ENCODE data around the gene TAF5L.

Gene TAF5L

DNA sequence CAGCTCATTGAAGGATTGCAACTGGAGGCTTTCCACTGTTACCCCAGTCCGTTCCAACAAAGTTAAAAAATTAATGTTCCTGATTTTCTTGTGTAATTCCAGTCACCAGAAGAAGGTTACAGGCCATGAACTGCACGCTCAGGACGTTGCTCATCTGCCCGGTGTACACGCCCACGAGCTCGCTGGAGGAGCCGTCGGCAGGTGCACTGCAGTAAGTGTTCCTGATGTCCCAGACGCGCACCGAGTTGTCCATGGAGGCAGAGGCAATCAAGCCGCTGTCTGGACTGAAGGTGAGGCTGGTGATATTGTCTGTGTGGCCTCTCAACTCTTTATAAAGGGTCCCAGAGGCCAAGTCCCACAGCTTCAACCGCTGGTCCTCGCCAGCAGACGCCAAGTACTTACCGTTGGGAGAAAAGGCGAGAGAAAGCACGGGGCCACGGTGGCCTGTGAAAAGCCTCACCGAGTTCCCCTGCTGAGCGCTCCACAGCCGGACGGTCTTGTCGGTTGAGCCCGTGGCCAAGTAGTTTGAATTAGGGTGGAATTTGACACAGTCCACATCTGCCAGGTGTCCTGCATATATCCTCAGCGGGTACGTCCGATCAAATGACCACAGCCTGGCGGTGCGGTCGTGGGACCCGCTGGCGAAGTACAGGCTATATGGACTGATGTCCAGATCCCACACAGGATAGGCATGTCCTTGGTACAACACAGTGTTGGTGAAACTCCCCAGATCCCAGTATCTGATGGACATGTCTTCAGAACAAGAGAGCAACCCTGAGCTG, 31.5 kb downstream of the TAF5L start:
- H3K27ac Mint-ChIP-seq: no peak overlapping the region
- peaks cover 5% of the 10 kb centered on the region for H3K4me1 Mint-ChIP-seq
- no peaks in the 10 kb centered on the region for H3K27me3 Mint-ChIP-seq (ENCODE audit: low read depth)
- H3K9me3 Mint-ChIP-seq: no peaks in the 10 kb centered on the region
- TF ChIP-seq, protein P1, sequence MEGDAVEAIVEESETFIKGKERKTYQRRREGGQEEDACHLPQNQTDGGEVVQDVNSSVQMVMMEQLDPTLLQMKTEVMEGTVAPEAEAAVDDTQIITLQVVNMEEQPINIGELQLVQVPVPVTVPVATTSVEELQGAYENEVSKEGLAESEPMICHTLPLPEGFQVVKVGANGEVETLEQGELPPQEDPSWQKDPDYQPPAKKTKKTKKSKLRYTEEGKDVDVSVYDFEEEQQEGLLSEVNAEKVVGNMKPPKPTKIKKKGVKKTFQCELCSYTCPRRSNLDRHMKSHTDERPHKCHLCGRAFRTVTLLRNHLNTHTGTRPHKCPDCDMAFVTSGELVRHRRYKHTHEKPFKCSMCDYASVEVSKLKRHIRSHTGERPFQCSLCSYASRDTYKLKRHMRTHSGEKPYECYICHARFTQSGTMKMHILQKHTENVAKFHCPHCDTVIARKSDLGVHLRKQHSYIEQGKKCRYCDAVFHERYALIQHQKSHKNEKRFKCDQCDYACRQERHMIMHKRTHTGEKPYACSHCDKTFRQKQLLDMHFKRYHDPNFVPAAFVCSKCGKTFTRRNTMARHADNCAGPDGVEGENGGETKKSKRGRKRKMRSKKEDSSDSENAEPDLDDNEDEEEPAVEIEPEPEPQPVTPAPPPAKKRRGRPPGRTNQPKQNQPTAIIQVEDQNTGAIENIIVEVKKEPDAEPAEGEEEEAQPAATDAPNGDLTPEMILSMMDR (IDR thresholded peaks at IDR 0.05; ENCODE audit: unreplicated experiment in 3 of 3): no peak
- peaks cover 40% of the 10 kb centered on the region for H3K36me3 Mint-ChIP-seq (ENCODE audit: low read depth)
- no peak overlapping the region for H3K4me3 Mint-ChIP-seq

DNA sequence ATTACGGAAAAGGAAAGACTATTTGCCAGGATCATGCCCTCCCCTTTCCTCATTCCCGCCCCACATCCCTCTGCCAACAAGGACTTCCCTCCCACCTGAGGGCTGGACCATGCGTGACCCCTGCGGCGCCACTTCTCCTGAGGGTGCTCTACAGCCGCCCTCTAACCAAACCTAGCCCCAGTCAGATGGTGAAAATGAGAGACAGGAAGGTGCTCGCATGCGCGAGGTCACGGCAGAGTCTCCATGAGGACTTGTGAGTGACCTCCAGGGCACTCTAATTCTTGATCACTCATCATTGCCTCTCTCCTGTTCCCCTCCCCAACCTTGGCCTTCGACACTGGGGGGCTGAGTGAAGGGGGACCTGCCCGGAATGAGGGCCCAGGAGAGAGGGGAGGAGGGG, 32.1 kb downstream of the TAF5L start:
- TF ChIP-seq, protein P1 (IDR thresholded peaks at IDR 0.05; ENCODE audit: unreplicated experiment in 3 of 3): no peak
- Mint-ChIP-seq H3K27ac (no peak overlapping the region), H3K27me3 (ENCODE audit: low read depth) (no peaks in the 10 kb centered on the region), H3K9me3 (no peaks in the 10 kb centered on the region), H3K4me1 (peaks cover 5% of the 10 kb centered on the region), H3K36me3 (ENCODE audit: low read depth) (peaks cover 38% of the 10 kb centered on the region), H3K4me3 (no peak overlapping the region)

DNA sequence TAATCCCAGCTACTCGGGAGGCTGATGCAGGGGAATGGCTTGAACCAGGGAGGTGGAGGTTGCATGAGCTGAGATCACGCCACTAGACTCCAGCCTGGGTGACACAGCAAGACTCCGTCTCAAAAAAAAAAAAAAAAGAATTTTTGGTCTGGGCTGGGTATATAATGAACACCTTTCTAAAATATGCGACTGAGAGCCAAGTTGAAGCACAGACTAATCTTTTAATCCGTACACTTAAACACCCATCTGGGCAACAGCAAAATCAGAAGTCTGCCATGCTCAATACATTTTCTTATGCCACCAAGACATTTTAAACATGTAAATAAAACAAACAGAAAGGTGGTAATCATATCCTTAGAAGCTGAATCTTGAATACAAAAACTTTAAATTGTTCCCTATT, 35.8 kb downstream of the TAF5L start:
- TF ChIP-seq, protein P1 (IDR thresholded peaks at IDR 0.05; ENCODE audit: unreplicated experiment in 3 of 3): no peak
- Mint-ChIP-seq H3K4me1 (no peaks in the 10 kb centered on the region), H3K9me3 (no peaks in the 10 kb centered on the region), H3K4me3 (no peak overlapping the region), H3K36me3 (ENCODE audit: low read depth) (peaks cover 23% of the 10 kb centered on the region), H3K27me3 (ENCODE audit: low read depth) (no peaks in the 10 kb centered on the region), H3K27ac (no peak overlapping the region)

DNA sequence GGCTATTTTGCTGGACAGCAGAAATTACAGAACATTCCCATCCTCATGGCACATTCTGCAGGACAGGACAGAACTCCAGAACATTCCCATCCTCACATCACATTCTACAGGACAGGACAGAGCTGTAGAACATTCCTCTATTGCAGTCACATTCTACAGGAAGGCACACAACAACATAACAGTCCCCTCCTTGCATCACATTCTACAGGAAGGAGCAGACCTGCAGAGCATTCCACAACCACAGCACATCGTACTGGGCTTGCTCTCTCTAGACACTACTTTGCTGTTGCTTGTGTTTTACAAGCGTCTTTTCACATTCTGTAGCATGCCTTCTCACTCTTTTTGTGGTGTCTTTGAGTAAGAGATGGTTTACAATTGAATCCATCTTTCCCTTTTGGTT, 40.6 kb downstream of the TAF5L start:
- Mint-ChIP-seq H3K27me3 (ENCODE audit: low read depth) (no peaks in the 10 kb centered on the region), H3K27ac (no peak overlapping the region), H3K36me3 (ENCODE audit: low read depth) (no peaks in the 10 kb centered on the region), H3K4me1 (peaks cover 16% of the 10 kb centered on the region), H3K9me3 (no peaks in the 10 kb centered on the region), H3K4me3 (no peak overlapping the region)
- TF ChIP-seq, protein P1 (IDR thresholded peaks at IDR 0.05; ENCODE audit: unreplicated experiment in 3 of 3): no peak

DNA sequence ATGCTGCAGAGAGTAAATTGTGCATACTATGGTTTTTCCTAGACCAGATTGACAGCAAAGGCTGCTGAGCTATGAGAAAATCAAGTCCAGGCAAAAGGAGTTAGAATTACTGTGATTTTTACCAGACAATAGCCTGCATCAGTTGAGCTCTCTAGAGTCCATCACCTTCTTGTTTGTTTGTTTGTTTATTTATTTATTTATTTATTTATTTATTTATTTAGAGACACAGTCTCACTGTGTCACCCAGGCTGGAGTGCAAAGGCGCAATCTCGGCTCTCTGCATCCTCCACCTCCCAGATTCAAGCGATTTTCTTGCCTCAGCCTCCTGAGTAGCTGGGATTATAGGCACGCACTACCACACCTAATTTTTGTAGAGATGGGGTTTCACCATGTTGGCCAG, 43.2 kb downstream of the TAF5L start:
- Mint-ChIP-seq H3K36me3 (ENCODE audit: low read depth) (no peaks in the 10 kb centered on the region), H3K27me3 (ENCODE audit: low read depth) (no peaks in the 10 kb centered on the region), H3K9me3 (no peaks in the 10 kb centered on the region), H3K27ac (peak overlapping the region; percentile 68 to 85 (median 72)), H3K4me1 (peaks cover 31% of the 10 kb centered on the region), H3K4me3 (peak overlapping the region in 1 of 3 experiments; percentile 46)
- TF ChIP-seq, protein P1 (IDR thresholded peaks at IDR 0.05; ENCODE audit: unreplicated experiment in 3 of 3): no peak
